ENCODE data around the gene SLC22A31. TPM values are rescaled to one million over a fixed set of nuclear protein-coding genes. Genes with fewer than 3 reads are reported as not detected.

Gene SLC22A31
- total RNA-seq, 6 experiments from 2014 or later, result 0.19 to 19.3 (median 6.8) TPM; not detected in 2

DNA sequence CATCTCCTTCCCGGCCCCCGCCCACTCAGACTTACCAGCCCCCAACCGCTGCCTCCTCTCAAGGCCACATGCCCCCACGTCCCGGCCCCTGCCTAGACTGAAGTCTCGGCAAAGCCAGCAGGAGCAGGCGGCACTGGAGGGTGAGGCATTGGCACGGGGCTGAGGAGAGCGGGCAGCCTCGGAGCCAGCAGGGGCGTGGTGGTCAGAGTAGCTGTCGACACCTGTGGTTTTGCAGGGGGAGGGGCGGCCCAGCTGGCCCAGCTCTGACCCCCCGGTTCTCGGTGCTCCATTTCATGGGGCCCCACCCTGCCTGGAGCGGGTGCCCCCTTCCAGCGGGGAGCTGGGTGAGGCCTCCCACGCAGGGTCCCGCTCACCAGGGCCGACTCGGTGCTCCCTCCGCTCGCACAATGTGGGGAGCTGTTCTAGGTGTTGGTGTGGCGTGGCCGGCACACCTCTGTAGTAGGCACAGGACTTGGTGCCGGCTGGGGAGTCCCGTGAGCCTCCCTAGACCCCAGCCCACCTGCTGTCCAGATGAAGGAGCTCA is 24.1 kb downstream of the SLC22A31 start:
- DNase-seq (no peak), ATAC-seq (no peak)
- WGBS (ENCODE audit: insufficient coverage, low coverage, low lambda C conversion rate, missing lambda C conversion rate), result 0% methylated on average over 1 of the region's 27 CpGs
- Histone ChIP-seq H3K4me3 (no peak overlapping the region), H3K27me3 (no peaks in the 10 kb centered on the region), H3K9me3 (no peaks in the 10 kb centered on the region), H3K27ac (no peak overlapping the region), H3K4me1 (no peaks in the 10 kb centered on the region), H3K36me3 (no peaks in the 10 kb centered on the region)
- intact Hi-C loops (cut with DNase I), result no loop called here
- no peak for TF ChIP-seq POLR2A (IDR thresholded peaks at IDR 0.05)
- TF ChIP-seq, protein P1, sequence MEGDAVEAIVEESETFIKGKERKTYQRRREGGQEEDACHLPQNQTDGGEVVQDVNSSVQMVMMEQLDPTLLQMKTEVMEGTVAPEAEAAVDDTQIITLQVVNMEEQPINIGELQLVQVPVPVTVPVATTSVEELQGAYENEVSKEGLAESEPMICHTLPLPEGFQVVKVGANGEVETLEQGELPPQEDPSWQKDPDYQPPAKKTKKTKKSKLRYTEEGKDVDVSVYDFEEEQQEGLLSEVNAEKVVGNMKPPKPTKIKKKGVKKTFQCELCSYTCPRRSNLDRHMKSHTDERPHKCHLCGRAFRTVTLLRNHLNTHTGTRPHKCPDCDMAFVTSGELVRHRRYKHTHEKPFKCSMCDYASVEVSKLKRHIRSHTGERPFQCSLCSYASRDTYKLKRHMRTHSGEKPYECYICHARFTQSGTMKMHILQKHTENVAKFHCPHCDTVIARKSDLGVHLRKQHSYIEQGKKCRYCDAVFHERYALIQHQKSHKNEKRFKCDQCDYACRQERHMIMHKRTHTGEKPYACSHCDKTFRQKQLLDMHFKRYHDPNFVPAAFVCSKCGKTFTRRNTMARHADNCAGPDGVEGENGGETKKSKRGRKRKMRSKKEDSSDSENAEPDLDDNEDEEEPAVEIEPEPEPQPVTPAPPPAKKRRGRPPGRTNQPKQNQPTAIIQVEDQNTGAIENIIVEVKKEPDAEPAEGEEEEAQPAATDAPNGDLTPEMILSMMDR (IDR thresholded peaks at IDR 0.05), result no peak

DNA sequence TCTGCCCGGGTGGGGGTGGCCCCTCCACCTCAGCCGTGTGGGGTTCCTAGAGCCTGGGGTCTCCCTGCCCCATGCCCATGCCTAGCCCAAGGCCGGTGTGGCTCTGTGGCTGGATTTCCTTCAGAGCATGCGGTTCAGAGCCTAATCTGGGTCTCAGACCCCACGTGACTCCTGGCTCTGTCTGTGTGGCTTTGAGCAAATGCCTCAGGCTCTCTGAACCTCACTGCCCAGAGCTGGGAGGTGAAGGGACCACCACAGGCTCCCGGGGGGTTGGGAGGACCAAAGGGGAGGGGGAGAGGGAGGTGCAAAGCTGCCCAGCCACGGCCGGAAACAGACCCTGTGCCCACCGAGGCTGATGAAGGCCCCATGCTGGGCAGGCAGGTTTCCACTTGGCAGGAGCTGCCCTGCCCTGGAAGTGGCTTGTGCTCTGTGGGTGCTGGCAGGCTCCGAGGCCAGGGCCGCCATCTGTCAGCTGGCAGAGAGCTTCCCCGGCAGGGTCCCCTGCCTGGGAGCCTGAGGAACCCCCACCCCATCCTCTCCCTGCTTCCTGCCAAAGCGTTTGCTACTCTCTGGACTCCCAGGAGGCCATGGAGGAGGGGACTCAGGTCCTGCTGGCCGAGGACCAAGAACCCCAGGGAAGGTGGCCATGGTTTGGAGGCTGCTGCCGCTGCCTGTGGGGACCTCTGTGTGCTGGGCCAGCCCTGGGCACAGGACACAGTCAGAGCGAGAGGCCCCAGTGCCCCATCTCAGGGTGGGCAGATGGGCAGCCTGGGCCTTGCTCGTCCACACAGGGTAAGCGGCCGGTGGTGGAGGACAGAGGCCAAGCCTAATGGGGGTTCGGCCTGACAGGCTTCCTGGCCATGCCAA is 24.8 kb downstream of the SLC22A31 start:
- Histone ChIP-seq H3K27me3 (no peaks in the 10 kb centered on the region), H3K9me3 (no peaks in the 10 kb centered on the region), H3K4me1 (peaks cover 0 to 3% (median 0%) of the 10 kb centered on the region in 4 donors), H3K36me3 (no peaks in the 10 kb centered on the region), H3K27ac (no peak overlapping the region), H3K4me3 (no peak overlapping the region)
- intact Hi-C loops (cut with DNase I), result no loop called here
- TF ChIP-seq POLR2A (IDR thresholded peaks at IDR 0.05), result no peak
- TF ChIP-seq, protein P1 (IDR thresholded peaks at IDR 0.05), result no peak
- ATAC-seq (no peak), DNase-seq (no peak)
- no CpG with 5 or more reads among the region's 20 CpGs for WGBS (ENCODE audit: insufficient coverage, low coverage, low lambda C conversion rate, missing lambda C conversion rate)

DNA sequence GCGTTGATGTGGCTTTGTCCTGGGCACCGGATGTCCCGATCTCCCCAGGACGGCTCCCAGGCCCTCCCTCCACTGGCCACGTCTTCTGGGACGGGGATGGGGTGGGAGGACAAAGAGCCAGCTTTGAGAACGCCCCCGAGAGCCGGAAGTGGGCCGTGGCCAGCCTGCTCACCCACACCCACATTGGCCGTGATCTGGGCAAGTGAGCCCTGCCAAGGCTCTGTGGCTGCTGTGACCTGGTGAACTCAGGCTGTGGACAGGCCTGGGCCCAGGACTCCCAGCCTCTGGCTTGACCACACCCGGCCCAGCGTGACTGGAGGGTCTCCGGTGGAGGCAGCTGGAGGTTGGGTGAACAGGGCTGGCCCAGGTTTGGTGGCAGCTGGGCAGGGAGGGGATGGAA is 25.5 kb downstream of the SLC22A31 start:
- intact Hi-C loops (cut with DNase I), result no loop called here
- Histone ChIP-seq H3K27ac (no peak overlapping the region), H3K9me3 (no peaks in the 10 kb centered on the region), H3K4me1 (peaks cover 0 to 3% (median 0%) of the 10 kb centered on the region in 4 donors), H3K36me3 (no peaks in the 10 kb centered on the region), H3K27me3 (no peaks in the 10 kb centered on the region), H3K4me3 (no peak overlapping the region)
- 40% methylated on average over 1 of the region's 14 CpGs for WGBS (ENCODE audit: insufficient coverage, low coverage, low lambda C conversion rate, missing lambda C conversion rate)
- TF ChIP-seq, protein P1 (IDR thresholded peaks at IDR 0.05), result no peak
- no peak for TF ChIP-seq POLR2A (IDR thresholded peaks at IDR 0.05)
- ATAC-seq (no peak), DNase-seq (no peak)

DNA sequence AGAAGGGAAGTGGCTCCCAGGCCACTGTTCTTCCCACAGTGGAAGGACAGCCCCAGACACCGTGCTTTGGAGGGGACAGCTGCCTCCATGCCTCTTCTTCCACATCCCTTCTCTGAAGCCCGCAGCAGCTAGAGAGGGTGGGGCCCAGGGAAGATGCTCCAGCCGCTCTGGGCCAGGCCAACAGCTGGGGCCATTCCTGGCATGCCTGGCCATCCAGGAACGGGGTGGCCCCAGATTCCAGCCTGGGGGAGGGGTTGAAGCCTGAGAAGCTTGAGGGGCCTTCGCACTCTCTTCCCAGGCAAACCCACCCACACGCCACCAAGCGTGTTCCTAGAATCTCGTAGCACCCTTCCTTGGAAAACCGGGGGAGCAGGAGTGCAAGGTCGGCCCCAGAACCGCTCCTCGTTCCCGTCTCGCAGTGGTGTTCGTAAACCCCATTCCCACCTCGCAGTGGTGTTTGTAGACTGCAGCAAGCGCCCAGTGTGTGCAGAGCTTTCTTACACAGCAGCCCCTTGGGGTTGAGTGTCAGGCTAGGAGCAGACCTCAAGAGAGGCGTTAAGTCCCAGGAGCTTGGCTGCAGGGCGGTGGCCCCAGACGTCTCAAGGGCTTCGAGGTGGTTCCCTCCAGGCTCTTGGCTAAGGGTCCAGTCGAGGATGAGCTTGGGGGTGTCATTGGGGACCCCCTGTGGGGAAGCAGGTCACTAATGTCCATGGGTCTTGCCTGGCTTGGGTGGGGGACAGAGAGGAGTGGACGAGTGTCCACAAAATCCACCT is 26.1 kb downstream of the SLC22A31 start:
- DNase-seq (no peak), ATAC-seq (no peak)
- WGBS (ENCODE audit: insufficient coverage, low coverage, low lambda C conversion rate, missing lambda C conversion rate), result 78% methylated on average over 5 of the region's 23 CpGs
- Histone ChIP-seq H3K36me3 (no peaks in the 10 kb centered on the region), H3K9me3 (no peaks in the 10 kb centered on the region), H3K27me3 (peaks cover 0 to 4% of the 10 kb centered on the region in 2 donors), H3K4me3 (no peak overlapping the region), H3K4me1 (peaks cover 0 to 3% (median 0%) of the 10 kb centered on the region in 4 donors), H3K27ac (no peak overlapping the region)
- TF ChIP-seq, protein P1 (IDR thresholded peaks at IDR 0.05), result no peak
- no peak for TF ChIP-seq POLR2A (IDR thresholded peaks at IDR 0.05)
- intact Hi-C loops (cut with DNase I), result no loop called here

Measured in right lobe of liver (tissue), 6 donors.